Skin epidermis (tissue), 12 donors: ENCODE measurements around the gene MYO16.

Source experiments
- H3K27ac ChIP-seq, 21 experiments: fragments of 200-600 bp; sonication (generic) in 11 of 21; one replicate each; pipeline ENCODE4 v1.5.0; 2020; ENCODE audit warnings: mild to moderate bottlenecking in 3 of 21, inconsistent platforms in 2 of 21, moderate library complexity in 2 of 21
- H3K4me3 ChIP-seq, 7 experiments: fragments of 200-600 bp; sonication (generic) in 2 of 7; one replicate each; pipeline ENCODE4 v1.5.0; 2020; ENCODE audit warnings: inconsistent platforms in 2 of 7, mild to moderate bottlenecking in 2 of 7, moderate library complexity in 1 of 7

MYO16 gene

GRCh38 chr13:108629181-108629752, at the start of gene MYO16:
TSS of gene MYO16 (plus strand) at chr13:108629611. CDS start at chr13:108629845, 234 bp downstream.
- Histone ChIP-seq H3K4me3 (no peak within 1 kb of the TSS), H3K27ac (no peak within 1 kb of the TSS)

GRCh38 chr13:108586826-108587225, 42.6 kb upstream of the MYO16 start:
- Histone ChIP-seq H3K27ac (no peak overlapping the region), H3K4me3 (no peak overlapping the region)

GRCh38 chr13:108588516-108588915, 40.9 kb upstream of the MYO16 start:
- H3K27ac ChIP-seq = no peak overlapping the region
- no peak overlapping the region for H3K4me3 ChIP-seq

GRCh38 chr13:108594153-108594552, 35.3 kb upstream of the MYO16 start:
- Histone ChIP-seq H3K4me3 (no peak overlapping the region), H3K27ac (no peak overlapping the region)

- no peak overlapping the region for H3K27ac ChIP-seq
- no peak overlapping the region for H3K4me3 ChIP-seq
These were observed 33.8 kb upstream of the MYO16 start for GRCh38 chr13:108595436-108596274.

- H3K27ac ChIP-seq = no peak overlapping the region
- H3K4me3 ChIP-seq = no peak overlapping the region
These were observed 31.5 kb upstream of the MYO16 start for GRCh38 chr13:108597943-108598342.

GRCh38 chr13:108606424-108606823, 23.0 kb upstream of the MYO16 start:
- Histone ChIP-seq H3K4me3 (no peak overlapping the region), H3K27ac (no peak overlapping the region)

- no peak overlapping the region for H3K4me3 ChIP-seq
- H3K27ac ChIP-seq = no peak overlapping the region
These were observed 20.1 kb upstream of the MYO16 start for GRCh38 chr13:108609353-108609752.

GRCh38 chr13:108610507-108610906, 18.9 kb upstream of the MYO16 start:
- no peak overlapping the region for H3K27ac ChIP-seq
- no peak overlapping the region for H3K4me3 ChIP-seq

- no peak overlapping the region for H3K27ac ChIP-seq
- no peak overlapping the region for H3K4me3 ChIP-seq
These were observed 14.2 kb upstream of the MYO16 start for GRCh38 chr13:108615241-108615640.

- Histone ChIP-seq H3K4me3 (no peak overlapping the region), H3K27ac (no peak overlapping the region)
These were observed 11.2 kb upstream of the MYO16 start for GRCh38 chr13:108618233-108618632.

- Histone ChIP-seq H3K27ac (no peak overlapping the region), H3K4me3 (no peak overlapping the region)
These were observed 7.9 kb upstream of the MYO16 start for GRCh38 chr13:108621462-108621861.

GRCh38 chr13:108624108-108624507, 5.3 kb upstream of the MYO16 start:
- Histone ChIP-seq H3K4me3 (no peak overlapping the region), H3K27ac (no peak overlapping the region)

GRCh38 chr13:108624979-108625378, 4.4 kb upstream of the MYO16 start:
- Histone ChIP-seq H3K4me3 (no peak overlapping the region), H3K27ac (no peak overlapping the region)

- Histone ChIP-seq H3K27ac (no peak overlapping the region), H3K4me3 (no peak overlapping the region)
These were observed 577 bp downstream of the MYO16 start for GRCh38 chr13:108629988-108630387.

- H3K4me3 ChIP-seq = no peak overlapping the region
- H3K27ac ChIP-seq = no peak overlapping the region
These were observed 3.3 kb downstream of the MYO16 start for GRCh38 chr13:108632649-108633167.

- Histone ChIP-seq H3K27ac (no peak overlapping the region), H3K4me3 (no peak overlapping the region)
These were observed 9.5 kb downstream of the MYO16 start for GRCh38 chr13:108638901-108639300.

- no peak overlapping the region for H3K4me3 ChIP-seq
These were observed 14.4 kb downstream of the MYO16 start for GRCh38 chr13:108643646-108644353.

GRCh38 chr13:108645376-108645775, 16.0 kb downstream of the MYO16 start:
- Histone ChIP-seq H3K4me3 (no peak overlapping the region), H3K27ac (no peak overlapping the region)

More at GRCh38 chr13:108643646-108644353, 14.4 kb downstream of the MYO16 start:
- no peak overlapping the region for H3K27ac ChIP-seq

GRCh38 chr13:108650271-108650670, 20.9 kb downstream of the MYO16 start:
- Histone ChIP-seq H3K4me3 (no peak overlapping the region), H3K27ac (no peak overlapping the region)

GRCh38 chr13:108656742-108657141, 27.3 kb downstream of the MYO16 start:
- no peak overlapping the region for H3K4me3 ChIP-seq

More at GRCh38 chr13:108656742-108657141, 27.3 kb downstream of the MYO16 start:
- no peak overlapping the region for H3K27ac ChIP-seq
